GM19468 (cell line): Measurements from ENCODE around the gene TRPT1.
"Not testable (repeated sequence)": the region's sequence is repeated elsewhere in the genome, so short reads cannot be mapped to it uniquely, and the experiment has no call there.

ENCODE experiments used
- ATAC-seq: cut with Tn5 transposase; IDR thresholded peaks from one replicate; pipeline ENCODE4 v1.9.1; 2021; ENCODE audit warnings: mild to moderate bottlenecking, moderate library complexity, moderate number of reproducible peaks; ENCODE audit not compliant: unreplicated experiment; ENCODE audit errors: extremely low read depth

Gene TRPT1

GRCh38 chr11:64258946-64259532, 33.1 kb upstream of the TRPT1 start:
- ATAC-seq: no peak

GRCh38 chr11:64258356-64258755, 32.4 kb upstream of the TRPT1 start:
- ATAC-seq: no peak

GRCh38 chr11:64256300-64256699, 30.3 kb upstream of the TRPT1 start:
- ATAC-seq: no peak

- no peak for ATAC-seq
Observed at GRCh38 chr11:64255135-64256128, 29.4 kb upstream of the TRPT1 start.

- no peak for ATAC-seq
Observed at GRCh38 chr11:64254326-64254725, 28.3 kb upstream of the TRPT1 start.

GRCh38 chr11:64253481-64253880, 27.5 kb upstream of the TRPT1 start:
- no peak for ATAC-seq

GRCh38 chr11:64253043-64253442, 27.1 kb upstream of the TRPT1 start:
- ATAC-seq: no peak

- ATAC-seq: no peak
Observed at GRCh38 chr11:64252003-64252872, 26.3 kb upstream of the TRPT1 start.

GRCh38 chr11:64251753-64252002, 25.7 kb upstream of the TRPT1 start:
- ATAC-seq: no peak

GRCh38 chr11:64251016-64251752, 25.2 kb upstream of the TRPT1 start, which contains the start of gene PLCB3:
Gene PLCB3 (plus strand): TSS chr11:64251530. CDS start chr11:64251650, 120 bp downstream.
- no peak for ATAC-seq

GRCh38 chr11:64250415-64251015, 24.5 kb upstream of the TRPT1 start:
- ATAC-seq: no peak

GRCh38 chr11:64249563-64250414, 23.8 kb upstream of the TRPT1 start:
- no peak for ATAC-seq

GRCh38 chr11:64249038-64249437, 23.1 kb upstream of the TRPT1 start:
- ATAC-seq: no peak

GRCh38 chr11:64248578-64248977, 22.6 kb upstream of the TRPT1 start:
- ATAC-seq: no peak

GRCh38 chr11:64247729-64248531, 21.9 kb upstream of the TRPT1 start:
- no peak for ATAC-seq

GRCh38 chr11:64246871-64247728, 21.1 kb upstream of the TRPT1 start, which contains the start of gene PPP1R14B:
Gene PPP1R14B (minus strand): TSS chr11:64246943. CDS start chr11:64246673, 270 bp downstream.
- ATAC-seq: no peak

GRCh38 chr11:64246621-64246870, 20.6 kb upstream of the TRPT1 start:
- ATAC-seq: not testable (repeated sequence)
